Measurements from ENCODE around the gene OR4K15.
"Not testable (repeated sequence)": the region's sequence is repeated elsewhere in the genome, so short reads cannot be mapped to it uniquely, and the experiment has no call there.

OR4K15 gene, protein sequence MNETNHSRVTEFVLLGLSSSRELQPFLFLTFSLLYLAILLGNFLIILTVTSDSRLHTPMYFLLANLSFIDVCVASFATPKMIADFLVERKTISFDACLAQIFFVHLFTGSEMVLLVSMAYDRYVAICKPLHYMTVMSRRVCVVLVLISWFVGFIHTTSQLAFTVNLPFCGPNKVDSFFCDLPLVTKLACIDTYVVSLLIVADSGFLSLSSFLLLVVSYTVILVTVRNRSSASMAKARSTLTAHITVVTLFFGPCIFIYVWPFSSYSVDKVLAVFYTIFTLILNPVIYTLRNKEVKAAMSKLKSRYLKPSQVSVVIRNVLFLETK

DNA sequence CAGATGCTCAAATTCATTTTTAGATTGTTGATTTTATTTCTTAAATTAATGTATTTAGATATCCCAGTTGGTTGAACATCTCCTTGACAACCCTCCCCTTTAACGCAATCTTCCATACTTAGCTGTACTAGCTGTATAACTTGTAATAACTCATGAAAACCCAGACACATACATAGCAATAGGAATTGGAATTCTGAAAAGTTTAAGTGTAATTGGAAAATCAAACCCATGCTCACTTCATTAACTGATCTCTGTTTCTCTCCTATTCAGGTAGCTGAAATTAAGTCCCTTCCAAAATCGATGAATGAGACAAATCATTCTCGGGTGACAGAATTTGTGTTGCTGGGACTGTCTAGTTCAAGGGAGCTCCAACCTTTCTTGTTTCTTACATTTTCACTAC, at the start of gene OR4K15:
OR4K15 (plus strand) TSS at position 301 of the 400 bp plus-strand sequence; CDS start at position 301, 0 bp downstream.
- Histone ChIP-seq H3K27ac (ENCODE audit: low read depth, low read length) (no peak within 1 kb of the TSS), H3K9me3 (ENCODE audit: low read length) (no peaks in the 10 kb centered on the region)

DNA sequence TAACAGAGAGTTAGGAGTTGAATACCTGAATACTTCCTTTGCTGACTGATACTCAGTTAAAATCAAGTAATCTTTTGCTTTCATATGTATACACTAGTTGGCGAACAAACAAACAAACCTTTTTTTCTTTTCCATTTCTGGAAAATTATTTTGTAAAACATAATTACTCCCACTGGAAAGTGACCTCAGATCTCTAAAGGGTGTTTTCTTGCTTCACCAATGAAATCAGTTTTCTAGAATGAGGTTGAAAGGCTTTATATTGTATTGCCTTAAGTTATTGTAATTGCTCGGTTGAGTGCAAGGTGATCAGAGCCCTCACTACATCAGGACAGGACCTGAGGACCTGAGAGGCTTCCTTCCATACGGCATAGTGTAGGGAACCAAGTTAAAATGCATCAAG, 44.8 kb upstream of the OR4K15 start, which contains the start of gene OR4K1:
OR4K1 (plus strand) TSS at position 301 of the 400 bp plus-strand sequence. CDS start 4,750 bp downstream, outside the sequence.
- H3K36me3 ChIP-seq (ENCODE audit: insufficient read depth, low read length): no peaks in the 10 kb centered on the region
- H3K9ac ChIP-seq (ENCODE audit: low read length): no peak within 1 kb of the TSS
- H3K27ac ChIP-seq (ENCODE audit: low read depth, low read length): no peak within 1 kb of the TSS
- H3K27me3 ChIP-seq (ENCODE audit: control insufficient read depth in 1 of 2, insufficient read depth in 2 of 2, low read length in 2 of 2): no peaks in the 10 kb centered on the region
- no peaks in the 10 kb centered on the region for H3K4me1 ChIP-seq (ENCODE audit: insufficient read depth, low read length)
- no peaks in the 10 kb centered on the region for H3K9me3 ChIP-seq (ENCODE audit: low read length)
- H3K4me3 ChIP-seq (ENCODE audit: low read depth in 1 of 2, low read length in 2 of 2): no peak within 1 kb of the TSS

More for the DNA sequence above, at the start of gene OR4K15:
- H3K36me3 ChIP-seq (ENCODE audit: insufficient read depth, low read length): no peaks in the 10 kb centered on the region
- H3K9ac ChIP-seq (ENCODE audit: low read length): no peak within 1 kb of the TSS
- H3K4me1 ChIP-seq (ENCODE audit: insufficient read depth, low read length): no peaks in the 10 kb centered on the region
- no peak within 1 kb of the TSS for H3K4me3 ChIP-seq (ENCODE audit: low read depth in 1 of 2, low read length in 2 of 2)
- no peaks in the 10 kb centered on the region for H3K27me3 ChIP-seq (ENCODE audit: control insufficient read depth in 1 of 2, insufficient read depth in 2 of 2, low read length in 2 of 2)

DNA sequence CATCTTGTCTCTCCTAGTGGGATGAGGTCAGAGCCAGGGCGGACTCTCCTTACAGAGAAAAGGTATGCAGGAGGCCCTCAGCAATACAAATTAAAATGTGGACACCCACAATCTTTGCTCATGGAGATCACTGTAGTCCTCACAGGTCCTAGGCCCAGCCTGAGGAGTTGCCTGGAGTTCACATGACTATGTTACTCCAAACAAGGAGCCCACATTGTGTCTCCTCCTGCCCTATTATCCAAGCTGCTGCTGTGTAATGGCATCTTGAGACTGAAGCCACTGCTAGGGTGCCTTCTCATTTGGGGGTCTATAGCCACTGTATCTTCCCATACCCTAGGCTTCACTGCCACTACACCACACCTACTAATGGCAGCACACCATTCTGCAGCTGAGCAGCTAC, 33.7 kb upstream of the OR4K15 start:
- Histone ChIP-seq H3K4me3 (ENCODE audit: low read depth in 1 of 2, low read length in 2 of 2) (no peak overlapping the region), H3K9ac (ENCODE audit: low read length) (no peak overlapping the region), H3K36me3 (ENCODE audit: insufficient read depth, low read length) (no peaks in the 10 kb centered on the region), H3K9me3 (ENCODE audit: low read length) (no peaks in the 10 kb centered on the region), H3K4me1 (ENCODE audit: insufficient read depth, low read length) (no peaks in the 10 kb centered on the region), H3K27ac (ENCODE audit: low read depth, low read length) (no peak overlapping the region), H3K27me3 (ENCODE audit: control insufficient read depth in 1 of 2, insufficient read depth in 2 of 2, low read length in 2 of 2) (no peaks in the 10 kb centered on the region)

DNA sequence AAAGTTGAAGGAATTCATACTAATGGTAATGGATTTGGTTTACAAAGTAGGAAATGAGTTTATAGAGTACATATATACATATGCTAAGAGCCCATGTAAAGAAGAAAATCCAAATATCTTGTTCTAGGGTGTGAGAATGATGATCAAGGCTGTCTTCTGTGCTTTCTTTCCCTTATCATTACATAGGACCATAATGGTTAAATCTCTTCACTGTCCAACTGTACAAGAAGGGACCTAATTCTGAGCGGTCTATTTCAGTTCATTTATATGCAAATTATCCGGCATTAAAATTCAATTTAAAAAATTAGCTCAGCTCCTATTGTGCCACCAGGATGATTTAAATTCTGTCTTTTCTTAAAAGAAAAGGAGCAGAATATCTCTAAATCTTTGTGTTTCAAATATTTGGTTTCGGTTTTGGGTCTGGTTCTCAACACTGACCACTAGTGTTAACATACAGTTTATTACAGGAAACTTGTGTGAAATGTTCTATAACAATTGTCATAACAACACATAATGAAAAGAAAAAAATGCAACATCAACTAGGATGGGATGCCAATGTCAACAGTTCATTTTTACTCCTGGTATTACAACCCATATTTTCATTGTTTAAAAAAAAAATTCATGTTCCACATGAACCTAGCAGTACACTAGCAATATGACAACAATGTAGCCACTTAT, 27.8 kb upstream of the OR4K15 start:
- H3K4me3 ChIP-seq (ENCODE audit: low read depth in 1 of 2, low read length in 2 of 2): no peak overlapping the region
- no peak overlapping the region for H3K9ac ChIP-seq (ENCODE audit: low read length)
- H3K4me1 ChIP-seq (ENCODE audit: insufficient read depth, low read length): no peaks in the 10 kb centered on the region
- no peaks in the 10 kb centered on the region for H3K36me3 ChIP-seq (ENCODE audit: insufficient read depth, low read length)
- H3K27me3 ChIP-seq (ENCODE audit: control insufficient read depth in 1 of 2, insufficient read depth in 2 of 2, low read length in 2 of 2): no peaks in the 10 kb centered on the region
- H3K27ac ChIP-seq (ENCODE audit: low read depth, low read length): no peak overlapping the region
- H3K9me3 ChIP-seq (ENCODE audit: low read length): no peaks in the 10 kb centered on the region

DNA sequence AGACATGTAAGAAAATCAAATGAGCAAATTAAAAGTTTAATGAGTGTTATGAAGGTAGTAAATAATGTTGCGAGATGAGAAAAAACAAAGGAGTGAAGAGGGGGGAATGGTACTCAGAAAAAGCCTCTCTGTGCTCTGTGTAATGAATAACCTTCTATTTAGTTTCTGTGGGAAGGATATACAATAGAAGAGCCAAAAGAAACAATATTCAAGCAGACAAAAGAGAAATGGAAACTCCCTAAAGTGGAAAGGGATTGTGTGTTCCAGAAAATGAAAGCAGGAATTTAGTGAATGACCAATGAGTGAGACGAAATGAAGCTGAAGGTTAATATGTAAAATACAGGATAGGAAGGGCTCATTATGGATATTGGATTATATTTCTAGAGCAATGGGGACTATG, 26.2 kb upstream of the OR4K15 start:
- H3K4me3 ChIP-seq (ENCODE audit: low read depth in 1 of 2, low read length in 2 of 2): no peak overlapping the region
- no peak overlapping the region for H3K9ac ChIP-seq (ENCODE audit: low read length)
- no peak overlapping the region for H3K27ac ChIP-seq (ENCODE audit: low read depth, low read length)
- H3K4me1 ChIP-seq (ENCODE audit: insufficient read depth, low read length): no peaks in the 10 kb centered on the region
- H3K9me3 ChIP-seq (ENCODE audit: low read length): no peaks in the 10 kb centered on the region
- H3K36me3 ChIP-seq (ENCODE audit: insufficient read depth, low read length): no peaks in the 10 kb centered on the region
- H3K27me3 ChIP-seq (ENCODE audit: control insufficient read depth in 1 of 2, insufficient read depth in 2 of 2, low read length in 2 of 2): no peaks in the 10 kb centered on the region

DNA sequence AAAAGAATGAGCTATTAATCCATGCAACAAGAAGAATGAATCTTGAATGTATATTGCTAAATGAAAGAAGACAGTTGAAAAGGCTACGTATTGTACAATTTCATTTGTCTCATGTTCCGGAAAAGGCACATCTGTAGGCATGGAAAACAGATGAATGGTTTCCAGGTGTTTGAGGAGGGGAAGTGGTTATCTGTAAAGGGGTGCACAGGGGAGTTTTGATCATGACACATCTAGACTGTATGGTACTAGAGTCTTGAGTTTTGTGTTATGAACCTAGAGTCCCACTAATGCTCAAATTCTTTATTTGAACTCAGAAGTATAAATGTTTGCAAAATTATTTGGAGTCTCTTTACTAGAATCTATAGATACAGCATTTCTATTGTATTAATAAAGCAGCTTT, 5.7 kb upstream of the OR4K15 start:
- not testable (repeated sequence) for H3K9me3 ChIP-seq (ENCODE audit: low read length); H3K9ac ChIP-seq (ENCODE audit: low read length)

DNA sequence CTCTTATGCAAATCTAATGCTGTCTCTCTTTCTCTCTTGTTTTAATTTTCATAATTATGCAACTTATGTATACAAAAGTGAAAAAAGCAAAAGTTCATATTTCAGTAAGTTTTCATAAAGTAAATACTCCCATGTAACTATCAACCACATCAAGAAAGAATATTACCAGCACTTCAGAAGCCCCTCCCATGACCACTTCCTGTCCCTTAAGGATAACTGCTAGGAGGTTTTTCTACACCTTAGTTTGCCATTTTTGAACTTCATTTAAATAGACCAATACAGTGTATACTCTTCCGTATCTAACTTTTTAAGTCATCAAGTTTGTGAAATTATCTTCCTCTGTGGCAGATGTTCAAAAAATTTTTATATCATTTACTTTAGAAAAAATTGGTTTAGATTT, 547 bp upstream of the OR4K15 start:
- Histone ChIP-seq H3K9ac (ENCODE audit: low read length) (no peak overlapping the region), H3K9me3 (ENCODE audit: low read length) (no peaks in the 10 kb centered on the region), H3K27ac (ENCODE audit: low read depth, low read length) (no peak overlapping the region), H3K4me1 (ENCODE audit: insufficient read depth, low read length) (no peaks in the 10 kb centered on the region), H3K36me3 (ENCODE audit: insufficient read depth, low read length) (no peaks in the 10 kb centered on the region), H3K27me3 (ENCODE audit: control insufficient read depth in 1 of 2, insufficient read depth in 2 of 2, low read length in 2 of 2) (no peaks in the 10 kb centered on the region), H3K4me3 (ENCODE audit: low read depth in 1 of 2, low read length in 2 of 2) (no peak overlapping the region)

More for the DNA sequence above, 5.7 kb upstream of the OR4K15 start:
- H3K36me3 ChIP-seq (ENCODE audit: insufficient read depth, low read length); H3K4me1 ChIP-seq (ENCODE audit: insufficient read depth, low read length); H3K27ac ChIP-seq (ENCODE audit: low read depth, low read length); H3K27me3 ChIP-seq (ENCODE audit: control insufficient read depth in 1 of 2, insufficient read depth in 2 of 2, low read length in 2 of 2); H3K4me3 ChIP-seq (ENCODE audit: low read depth in 1 of 2, low read length in 2 of 2): not testable (repeated sequence)

DNA sequence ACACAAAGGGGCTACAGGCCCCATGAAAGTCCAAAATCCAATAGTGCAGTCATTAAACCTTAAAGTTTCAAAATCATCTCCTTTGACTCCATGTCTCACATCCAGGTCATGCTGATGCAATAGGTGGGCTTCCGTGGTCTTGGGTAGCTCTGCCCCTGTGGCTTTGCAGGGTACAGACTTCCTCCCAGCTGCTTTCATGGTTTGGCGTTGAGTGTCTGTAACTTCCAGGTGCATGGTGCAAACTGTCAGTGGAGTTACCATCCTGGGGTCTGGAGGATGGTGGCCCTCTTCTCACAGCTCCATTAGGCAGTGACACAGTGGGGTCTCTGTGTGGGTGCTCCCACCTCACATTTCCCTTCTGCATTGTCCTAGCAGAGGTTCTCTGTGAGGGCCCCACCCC, 18.0 kb downstream of the OR4K15 start:
- H3K36me3 ChIP-seq (ENCODE audit: insufficient read depth, low read length): no peaks in the 10 kb centered on the region
- no peaks in the 10 kb centered on the region for H3K27me3 ChIP-seq (ENCODE audit: control insufficient read depth in 1 of 2, insufficient read depth in 2 of 2, low read length in 2 of 2)
- H3K4me1 ChIP-seq (ENCODE audit: insufficient read depth, low read length): no peaks in the 10 kb centered on the region
- no peak overlapping the region for H3K4me3 ChIP-seq (ENCODE audit: low read depth in 1 of 2, low read length in 2 of 2)
- H3K9me3 ChIP-seq (ENCODE audit: low read length): no peaks in the 10 kb centered on the region
- no peak overlapping the region for H3K9ac ChIP-seq (ENCODE audit: low read length)
- no peak overlapping the region for H3K27ac ChIP-seq (ENCODE audit: low read depth, low read length)

DNA sequence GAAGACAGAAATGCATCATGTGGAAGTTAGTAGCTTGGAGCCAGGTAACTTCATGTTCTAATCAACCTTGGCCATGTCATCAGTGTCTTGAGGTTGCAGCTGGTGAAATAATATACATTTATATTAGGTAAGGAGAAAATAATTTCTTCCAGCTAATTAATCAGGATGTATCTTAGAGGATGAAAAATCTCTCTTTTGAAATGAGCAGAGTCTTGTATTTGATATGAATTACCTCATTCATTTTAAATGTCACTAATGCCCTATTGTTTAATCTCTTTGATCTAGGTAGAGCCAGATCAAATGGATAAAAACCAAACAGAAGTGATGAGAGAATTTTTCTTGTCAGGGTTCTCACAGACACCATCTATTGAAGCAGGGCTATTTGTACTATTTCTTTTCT, 26.5 kb downstream of the OR4K15 start, which contains the start of gene OR4Q2:
OR4Q2 (plus strand) TSS at position 301 of the 400 bp plus-strand sequence.
- no peak within 1 kb of the TSS for H3K9ac ChIP-seq (ENCODE audit: low read length)
- H3K27me3 ChIP-seq (ENCODE audit: control insufficient read depth in 1 of 2, insufficient read depth in 2 of 2, low read length in 2 of 2): no peaks in the 10 kb centered on the region
- H3K4me3 ChIP-seq (ENCODE audit: low read depth in 1 of 2, low read length in 2 of 2): no peak within 1 kb of the TSS
- H3K4me1 ChIP-seq (ENCODE audit: insufficient read depth, low read length): no peaks in the 10 kb centered on the region
- H3K9me3 ChIP-seq (ENCODE audit: low read length): no peaks in the 10 kb centered on the region
- no peaks in the 10 kb centered on the region for H3K36me3 ChIP-seq (ENCODE audit: insufficient read depth, low read length)
- H3K27ac ChIP-seq (ENCODE audit: low read depth, low read length): no peak within 1 kb of the TSS

DNA sequence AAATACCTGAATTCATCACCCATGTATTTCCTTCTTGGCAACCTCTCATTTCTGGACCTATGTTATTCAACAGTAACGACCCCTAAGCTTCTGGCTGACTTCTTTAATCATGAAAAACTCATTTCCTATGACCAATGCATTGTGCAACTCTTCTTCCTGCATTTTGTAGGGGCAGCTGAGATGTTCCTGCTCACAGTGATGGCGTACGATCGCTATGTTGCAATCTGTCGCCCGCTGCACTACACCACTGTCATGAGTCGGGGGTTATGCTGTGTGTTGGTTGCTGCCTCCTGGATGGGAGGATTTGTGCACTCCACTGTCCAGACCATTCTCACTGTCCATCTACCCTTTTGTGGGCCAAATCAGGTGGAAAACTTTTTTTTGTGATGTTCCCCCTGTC, 26.9 kb downstream of the OR4K15 start:
- Histone ChIP-seq H3K9me3 (ENCODE audit: low read length) (no peaks in the 10 kb centered on the region), H3K9ac (ENCODE audit: low read length) (no peak overlapping the region), H3K36me3 (ENCODE audit: insufficient read depth, low read length) (no peaks in the 10 kb centered on the region), H3K4me1 (ENCODE audit: insufficient read depth, low read length) (no peaks in the 10 kb centered on the region), H3K27me3 (ENCODE audit: control insufficient read depth in 1 of 2, insufficient read depth in 2 of 2, low read length in 2 of 2) (no peaks in the 10 kb centered on the region), H3K27ac (ENCODE audit: low read depth, low read length) (no peak overlapping the region), H3K4me3 (ENCODE audit: low read depth in 1 of 2, low read length in 2 of 2) (no peak overlapping the region)

DNA sequence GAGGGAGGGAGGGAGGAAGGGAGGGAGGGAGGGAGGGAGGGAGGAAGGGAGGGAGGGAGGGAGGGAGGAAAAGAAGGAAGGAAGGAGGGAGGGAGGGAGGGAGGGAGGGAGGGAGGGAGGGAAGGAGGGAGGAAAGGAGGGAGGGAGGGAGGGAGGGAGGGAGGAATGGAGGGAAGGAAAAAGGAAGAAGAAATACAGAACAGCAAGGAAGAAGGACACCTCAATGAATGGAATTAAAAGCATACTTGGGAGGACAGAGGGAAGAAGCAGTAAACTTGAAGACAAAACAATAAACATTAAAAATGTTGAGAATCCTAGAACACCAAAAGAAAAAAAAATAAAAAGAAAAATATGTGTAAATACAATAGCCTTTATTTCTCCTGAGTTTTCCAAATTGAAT, 32.8 kb downstream of the OR4K15 start:
- H3K36me3 ChIP-seq (ENCODE audit: insufficient read depth, low read length): no peaks in the 10 kb centered on the region
- no peak overlapping the region for H3K4me3 ChIP-seq (ENCODE audit: low read depth in 1 of 2, low read length in 2 of 2)
- no peaks in the 10 kb centered on the region for H3K4me1 ChIP-seq (ENCODE audit: insufficient read depth, low read length)
- no peaks in the 10 kb centered on the region for H3K27me3 ChIP-seq (ENCODE audit: control insufficient read depth in 1 of 2, insufficient read depth in 2 of 2, low read length in 2 of 2)
- H3K9me3 ChIP-seq (ENCODE audit: low read length): no peaks in the 10 kb centered on the region
- H3K27ac ChIP-seq (ENCODE audit: low read depth, low read length): no peak overlapping the region
- no peak overlapping the region for H3K9ac ChIP-seq (ENCODE audit: low read length)

Measured in muscle layer of colon (tissue), 2 donors.